ENCODE results near the gene EML4. TPM values are rescaled to one million over a fixed set of nuclear protein-coding genes. Genes with fewer than 3 reads are reported as not detected.
"Not testable (repeated sequence)": the region's sequence is repeated elsewhere in the genome, so short reads cannot be mapped to it uniquely, and the experiment has no call there.

EML4 gene
- total RNA-seq, 3 donors from 2014 or later (not counting 1 experiment from before 2014, with no cell fraction given), result 88.4 to 136 (median 91.5) TPM

- H3K9me3 ChIP-seq (ENCODE audit: control insufficient read depth, insufficient read depth, low read length), result no peaks in the 10 kb centered on the region
- H3K27me3 Mint-ChIP-seq (ENCODE audit: low read depth in 2 of 2), result no peaks in the 10 kb centered on the region
- peaks cover 5 to 7% of the 10 kb centered on the region in 2 donors for H3K4me1 Mint-ChIP-seq
- TF ChIP-seq CTCF (IDR thresholded peaks at IDR 0.05), result no peak
- H3K4me3 Mint-ChIP-seq, result no peak overlapping the region
- H3K27me3 ChIP-seq (ENCODE audit: control insufficient read depth, insufficient read depth, low read length), result no peaks in the 10 kb centered on the region
- WGBS (ENCODE audit: insufficient coverage), result 100% methylated on average over 1 of the region's 5 CpGs
- no peak overlapping the region for H3K27ac ChIP-seq (ENCODE audit: low read length)
- no peaks in the 10 kb centered on the region for H3K4me1 ChIP-seq (ENCODE audit: control insufficient read depth, insufficient read depth, low read length)
- no peak overlapping the region for H3K4me3 ChIP-seq (ENCODE audit: low read length)
- DNase-seq (no peak), ATAC-seq (no peak)
- H3K27ac Mint-ChIP-seq, result no peak overlapping the region
- H3K9me3 Mint-ChIP-seq, result no peaks in the 10 kb centered on the region
- intact Hi-C loops (cut with micrococcal nuclease), result no loop called here
- H3K36me3 ChIP-seq (ENCODE audit: control insufficient read depth, insufficient read depth, low read length), result peaks cover 7% of the 10 kb centered on the region
- no peaks in the 10 kb centered on the region for H3K36me3 Mint-ChIP-seq
Measured at GRCh38 chr2:42268528-42269151, 99.5 kb downstream of the EML4 start.

DNA sequence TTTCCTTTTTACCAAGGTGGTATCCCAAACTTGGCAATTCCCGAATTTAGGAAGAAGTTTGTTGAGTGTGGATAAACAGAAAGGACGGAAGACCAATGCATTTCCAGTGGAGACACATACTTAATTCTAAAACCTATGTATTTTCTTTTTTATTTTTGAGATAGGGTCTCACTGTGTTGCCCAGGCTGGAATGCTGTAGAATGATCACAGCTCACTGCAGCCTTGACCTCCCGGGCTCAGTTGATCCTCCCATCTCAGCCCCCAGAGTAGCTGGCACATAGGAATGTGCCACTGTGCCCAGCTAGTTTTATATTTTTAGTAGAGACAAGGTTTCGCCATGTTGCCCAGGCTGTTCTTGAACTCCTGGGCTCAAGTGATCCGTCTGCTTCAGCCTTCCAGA is 101.6 kb downstream of the EML4 start:
- Mint-ChIP-seq H3K4me3 (no peak overlapping the region), H3K9me3 (no peaks in the 10 kb centered on the region), H3K27me3 (ENCODE audit: low read depth in 2 of 2) (no peaks in the 10 kb centered on the region), H3K4me1 (peaks cover 5 to 7% of the 10 kb centered on the region in 2 donors), H3K36me3 (no peaks in the 10 kb centered on the region), H3K27ac (no peak overlapping the region)
- 100% methylated on average over 3 of the region's 5 CpGs for WGBS (ENCODE audit: insufficient coverage)
- H3K9me3 ChIP-seq (ENCODE audit: control insufficient read depth, insufficient read depth, low read length), result no peaks in the 10 kb centered on the region
- intact Hi-C loops (cut with micrococcal nuclease), result no loop called here
- TF ChIP-seq CTCF (IDR thresholded peaks at IDR 0.05), result no peak
- H3K4me1 ChIP-seq (ENCODE audit: control insufficient read depth, insufficient read depth, low read length), result no peaks in the 10 kb centered on the region
- H3K4me3 ChIP-seq (ENCODE audit: low read length), result no peak overlapping the region
- H3K27me3 ChIP-seq (ENCODE audit: control insufficient read depth, insufficient read depth, low read length), result no peaks in the 10 kb centered on the region
- DNase-seq, result no peak
- H3K27ac ChIP-seq (ENCODE audit: low read length), result no peak overlapping the region
- H3K36me3 ChIP-seq (ENCODE audit: control insufficient read depth, insufficient read depth, low read length), result peaks cover 4% of the 10 kb centered on the region
- no peak for ATAC-seq

- H3K9me3 ChIP-seq (ENCODE audit: control insufficient read depth, insufficient read depth, low read length); DNase-seq; intact Hi-C loops (cut with micrococcal nuclease); ATAC-seq; H3K4me3 Mint-ChIP-seq; H3K4me1 Mint-ChIP-seq; H3K36me3 ChIP-seq (ENCODE audit: control insufficient read depth, insufficient read depth, low read length); H3K27me3 ChIP-seq (ENCODE audit: control insufficient read depth, insufficient read depth, low read length); H3K27me3 Mint-ChIP-seq (ENCODE audit: low read depth in 2 of 2); H3K9me3 Mint-ChIP-seq; H3K27ac Mint-ChIP-seq; H3K4me1 ChIP-seq (ENCODE audit: control insufficient read depth, insufficient read depth, low read length); H3K36me3 Mint-ChIP-seq; H3K4me3 ChIP-seq (ENCODE audit: low read length); H3K27ac ChIP-seq (ENCODE audit: low read length): not testable (repeated sequence)
- 93% methylated on average over 3 of the region's 5 CpGs for WGBS (ENCODE audit: insufficient coverage)
Measured at GRCh38 chr2:42271246-42271645, 102.1 kb downstream of the EML4 start.

- ATAC-seq (no peak), DNase-seq (no peak)
- Mint-ChIP-seq H3K36me3 (no peaks in the 10 kb centered on the region), H3K27me3 (ENCODE audit: low read depth in 2 of 2) (no peaks in the 10 kb centered on the region), H3K4me3 (no peak overlapping the region), H3K4me1 (peaks cover 8 to 10% of the 10 kb centered on the region in 2 donors), H3K27ac (no peak overlapping the region), H3K9me3 (no peaks in the 10 kb centered on the region)
- Histone ChIP-seq H3K4me3 (ENCODE audit: low read length) (no peak overlapping the region), H3K4me1 (ENCODE audit: control insufficient read depth, insufficient read depth, low read length) (peaks cover 8% of the 10 kb centered on the region), H3K9me3 (ENCODE audit: control insufficient read depth, insufficient read depth, low read length) (no peaks in the 10 kb centered on the region), H3K27ac (ENCODE audit: low read length) (no peak overlapping the region), H3K36me3 (ENCODE audit: control insufficient read depth, insufficient read depth, low read length) (peaks cover 7% of the 10 kb centered on the region), H3K27me3 (ENCODE audit: control insufficient read depth, insufficient read depth, low read length) (no peaks in the 10 kb centered on the region)
- intact Hi-C loops (cut with micrococcal nuclease), result no loop called here
- no peak for TF ChIP-seq CTCF (IDR thresholded peaks at IDR 0.05)
- WGBS (ENCODE audit: insufficient coverage), result 100% methylated on average over 1 of the region's 2 CpGs
Measured at GRCh38 chr2:42274863-42275262, 105.7 kb downstream of the EML4 start.

Measured in natural killer cell (primary cell).